ENCODE results near the gene SLC25A33. TPM values are rescaled to one million over a fixed set of nuclear protein-coding genes. Genes with fewer than 3 reads are reported as not detected.

Gene SLC25A33, protein sequence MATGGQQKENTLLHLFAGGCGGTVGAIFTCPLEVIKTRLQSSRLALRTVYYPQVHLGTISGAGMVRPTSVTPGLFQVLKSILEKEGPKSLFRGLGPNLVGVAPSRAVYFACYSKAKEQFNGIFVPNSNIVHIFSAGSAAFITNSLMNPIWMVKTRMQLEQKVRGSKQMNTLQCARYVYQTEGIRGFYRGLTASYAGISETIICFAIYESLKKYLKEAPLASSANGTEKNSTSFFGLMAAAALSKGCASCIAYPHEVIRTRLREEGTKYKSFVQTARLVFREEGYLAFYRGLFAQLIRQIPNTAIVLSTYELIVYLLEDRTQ
- total RNA-seq, result 10 to 100 TPM; 12.8 to 12.9 TPM
- 6.5 TPM for polyA plus RNA-seq

DNA sequence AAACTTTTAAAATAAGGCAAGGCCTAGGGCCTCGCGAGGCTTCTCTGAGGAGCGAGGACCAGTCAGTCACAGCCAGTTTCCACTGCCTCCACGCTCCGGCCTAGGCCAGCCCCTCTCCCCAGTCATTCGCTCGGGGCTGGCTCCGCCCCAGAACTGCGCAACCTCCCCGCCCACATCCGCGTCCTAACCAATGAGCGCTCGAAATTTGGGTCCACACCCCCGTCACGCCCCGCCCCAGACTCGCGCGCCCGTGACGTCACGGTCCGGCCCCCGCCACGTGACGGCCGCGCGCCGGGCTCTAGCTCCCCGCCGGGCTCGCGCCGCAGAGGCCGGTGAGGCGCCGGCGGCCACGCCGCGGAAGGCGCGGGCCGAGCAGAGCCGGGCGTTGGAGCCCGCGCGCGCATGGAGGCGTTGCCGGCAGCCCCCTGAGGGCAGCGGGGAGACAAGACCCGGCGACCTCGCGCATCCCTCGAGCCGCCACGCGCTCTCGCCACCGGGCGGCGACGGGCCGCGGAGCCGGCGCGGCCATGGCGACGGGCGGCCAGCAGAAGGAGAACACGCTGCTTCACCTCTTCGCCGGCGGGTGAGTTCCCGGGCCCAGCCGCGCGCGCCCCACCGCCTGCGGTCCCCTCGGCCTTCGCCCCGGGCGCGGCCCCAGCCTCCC, at the start of gene SLC25A33:
Gene SLC25A33 (plus strand): TSS at position 301 of the 664 bp plus-strand sequence. CDS start 227 bp downstream, at position 528.
- peak within 1 kb of the TSS; percentile 80 to 94 (median 89) for H3K4me3 Mint-ChIP-seq
- ChIA-PET POLR2A (interaction anchor here (0.6 kb wide), 1 partner anchor 76 kb away, joined by 3 read pairs; no protein-coding TSS in a partner anchor), CTCF (no interaction called here)
- H3K36me3 Mint-ChIP-seq, result peaks cover 0 to 2% (median 0%) of the 10 kb centered on the region in 3 donors
- H3K4me1 Mint-ChIP-seq, result peaks cover 26 to 34% (median 32%) of the 10 kb centered on the region in 3 donors
- DNase-seq, result peak; percentile 93 to 97 (median 95)
- H3K4me3 ChIP-seq (ENCODE audit: low read length), result peak within 1 kb of the TSS; percentile 62
- no peaks in the 10 kb centered on the region for H3K27me3 ChIP-seq (ENCODE audit: insufficient read depth, low read length, poor library complexity, severe bottlenecking)
- no peaks in the 10 kb centered on the region for H3K36me3 ChIP-seq (ENCODE audit: insufficient read depth, low read length)
- H3K9me3 ChIP-seq (ENCODE audit: low read length), result no peaks in the 10 kb centered on the region
- no peaks in the 10 kb centered on the region for H3K9me3 Mint-ChIP-seq
- peak within 1 kb of the TSS; percentile 69 for H3K27ac ChIP-seq (ENCODE audit: low read depth, low read length)
- peak within 1 kb of the TSS; percentile 77 to 95 (median 90) for H3K27ac Mint-ChIP-seq
- H3K27me3 Mint-ChIP-seq, result no peaks in the 10 kb centered on the region
- peaks cover 21% of the 10 kb centered on the region for H3K4me1 ChIP-seq (ENCODE audit: insufficient read depth, low read length)

DNA sequence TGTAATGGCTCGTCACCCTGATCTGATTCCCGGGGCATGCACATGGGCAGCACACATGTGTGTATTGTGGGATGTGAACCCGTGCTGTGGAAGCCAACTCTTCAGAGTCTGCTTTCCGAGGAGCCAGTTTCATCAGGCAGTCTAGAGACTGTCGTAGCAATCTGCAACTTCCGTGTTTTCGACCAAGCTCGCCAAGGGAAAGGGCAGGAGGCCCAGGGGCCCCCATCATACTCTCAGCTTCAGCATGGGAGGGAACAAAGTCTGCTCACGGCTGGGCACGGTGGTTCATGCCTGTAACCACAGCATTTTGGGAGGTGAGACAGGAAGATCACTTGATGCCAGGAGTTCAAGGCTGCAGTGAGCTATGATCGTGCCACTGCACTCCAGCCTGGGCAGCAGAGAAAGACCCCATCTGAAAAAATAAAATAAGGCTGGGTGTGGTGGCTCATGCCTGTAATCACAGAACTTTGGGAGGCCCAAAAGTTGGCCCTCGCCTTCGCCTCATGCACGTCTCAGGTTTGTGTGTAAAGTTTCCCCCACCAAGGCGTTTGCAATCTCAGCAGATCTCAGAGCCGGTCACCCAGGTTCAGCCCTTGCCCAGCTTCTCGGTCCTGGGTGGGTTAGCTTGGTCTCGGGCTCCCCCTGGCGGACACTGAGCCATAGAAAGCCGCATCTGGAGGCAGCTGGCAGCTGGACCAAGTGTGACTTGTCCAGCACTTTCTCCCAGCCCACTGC, 48.5 kb upstream of the SLC25A33 start:
- Mint-ChIP-seq H3K4me3 (no peak overlapping the region), H3K4me1 (peaks cover 2 to 8% (median 5%) of the 10 kb centered on the region in 3 donors), H3K9me3 (no peaks in the 10 kb centered on the region), H3K27me3 (peaks cover 8 to 20% of the 10 kb centered on the region in 2 donors), H3K27ac (no peak overlapping the region), H3K36me3 (no peaks in the 10 kb centered on the region)
- H3K27me3 ChIP-seq (ENCODE audit: insufficient read depth, low read length, poor library complexity, severe bottlenecking), result peaks cover 4% of the 10 kb centered on the region
- H3K36me3 ChIP-seq (ENCODE audit: insufficient read depth, low read length), result no peaks in the 10 kb centered on the region
- ChIA-PET CTCF (interaction anchor here (0.5 to 4.7 kb wide), 35 partner anchors 10 to 400 kb away, joined by 3 to 54 read pairs (median 3); partner anchors contain the start of gene H6PD), POLR2A (interaction anchor here (1.0 kb wide), 1 partner anchor 202 kb away, joined by 3 read pairs; no protein-coding TSS in a partner anchor)
- H3K27ac ChIP-seq (ENCODE audit: low read depth, low read length), result no peak overlapping the region
- no peaks in the 10 kb centered on the region for H3K4me1 ChIP-seq (ENCODE audit: insufficient read depth, low read length)
- no peak overlapping the region for H3K4me3 ChIP-seq (ENCODE audit: low read length)
- DNase-seq, result peak; percentile 59 to 83 (median 76)
- H3K9me3 ChIP-seq (ENCODE audit: low read length), result no peaks in the 10 kb centered on the region

DNA sequence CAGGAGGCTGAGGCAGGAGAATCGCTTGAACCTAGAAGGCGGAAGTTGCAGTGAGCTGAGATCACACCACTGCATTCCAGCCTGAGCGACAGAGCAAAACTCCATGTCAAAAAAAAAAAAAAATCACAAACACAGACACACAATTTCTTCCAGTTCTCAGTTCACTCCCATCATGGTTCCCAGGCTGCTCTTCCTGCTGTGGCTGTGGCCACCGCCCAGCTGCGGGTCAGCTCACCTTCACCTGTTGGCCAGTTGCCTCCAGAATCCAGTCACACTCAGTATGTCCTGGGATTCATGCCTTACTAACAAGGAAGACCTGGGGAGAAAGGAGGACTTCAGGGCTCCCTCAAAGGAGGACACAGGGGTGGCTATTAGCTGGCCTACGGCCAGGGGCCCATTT, 45.9 kb upstream of the SLC25A33 start:
- Mint-ChIP-seq H3K4me3 (no peak overlapping the region), H3K4me1 (peaks cover 2 to 10% (median 7%) of the 10 kb centered on the region in 3 donors), H3K36me3 (no peaks in the 10 kb centered on the region), H3K27ac (no peak overlapping the region), H3K9me3 (no peaks in the 10 kb centered on the region), H3K27me3 (peaks cover 9 to 14% of the 10 kb centered on the region in 2 donors)
- DNase-seq, result no peak
- Histone ChIP-seq H3K9me3 (ENCODE audit: low read length) (no peaks in the 10 kb centered on the region), H3K27ac (ENCODE audit: low read depth, low read length) (no peak overlapping the region), H3K4me1 (ENCODE audit: insufficient read depth, low read length) (no peaks in the 10 kb centered on the region), H3K27me3 (ENCODE audit: insufficient read depth, low read length, poor library complexity, severe bottlenecking) (peaks cover 4% of the 10 kb centered on the region), H3K4me3 (ENCODE audit: low read length) (no peak overlapping the region), H3K36me3 (ENCODE audit: insufficient read depth, low read length) (no peaks in the 10 kb centered on the region)
- CTCF ChIA-PET, result interaction anchor here (1.1 to 4.7 kb wide), 3 partner anchors 80 to 206 kb away, joined by 3 to 54 read pairs (median 8); no protein-coding TSS in a partner anchor
- POLR2A ChIA-PET, result interaction anchor here (0.6 kb wide), 1 partner anchor 204 kb away, joined by 3 read pairs; no protein-coding TSS in a partner anchor

DNA sequence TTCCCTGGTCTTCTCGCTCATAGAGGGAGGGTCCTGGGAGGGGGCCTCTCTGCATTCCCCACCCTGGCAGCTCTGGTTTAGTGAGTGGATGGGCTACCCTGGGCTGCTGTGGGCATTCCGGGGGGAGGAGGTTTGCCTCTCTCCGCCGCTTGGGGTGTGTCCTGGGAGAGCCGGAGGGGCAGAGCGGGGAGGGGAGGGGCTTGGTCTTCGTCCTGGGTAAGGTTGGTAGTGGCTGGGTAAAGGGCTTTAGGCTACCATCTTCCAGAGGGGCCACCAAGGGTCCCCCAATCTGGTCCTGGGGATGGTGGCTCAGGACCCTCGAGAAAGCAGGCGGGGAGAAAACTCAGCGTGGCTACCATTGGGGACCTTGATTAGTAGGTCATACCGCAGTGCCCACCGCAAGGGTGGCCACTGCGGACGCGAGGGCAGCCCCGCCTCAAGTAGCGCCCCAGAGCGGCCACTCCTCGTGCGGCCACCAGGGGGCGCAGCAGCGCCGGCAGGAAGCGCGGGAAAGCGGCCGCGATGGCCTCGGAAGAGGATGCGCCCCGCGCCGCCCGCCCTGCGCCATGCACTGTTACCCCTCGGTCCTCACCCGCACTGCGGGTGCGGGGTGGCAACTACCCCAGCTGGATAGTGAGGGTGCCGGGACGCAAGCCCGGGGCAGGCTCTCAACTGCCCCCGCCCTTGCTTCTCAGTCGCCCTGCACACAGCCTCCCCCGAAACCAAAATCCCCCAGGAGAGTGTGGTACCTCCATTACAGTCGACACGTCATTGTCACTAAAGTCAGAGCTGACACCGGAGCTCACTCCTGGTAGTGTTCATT, 44.1 kb upstream of the SLC25A33 start:
- Histone ChIP-seq H3K4me1 (ENCODE audit: insufficient read depth, low read length) (no peaks in the 10 kb centered on the region), H3K27ac (ENCODE audit: low read depth, low read length) (no peak overlapping the region), H3K4me3 (ENCODE audit: low read length) (peak overlapping the region; percentile 16), H3K36me3 (ENCODE audit: insufficient read depth, low read length) (no peaks in the 10 kb centered on the region), H3K9me3 (ENCODE audit: low read length) (no peaks in the 10 kb centered on the region), H3K27me3 (ENCODE audit: insufficient read depth, low read length, poor library complexity, severe bottlenecking) (peaks cover 4% of the 10 kb centered on the region)
- no peak overlapping the region for H3K27ac Mint-ChIP-seq
- no peaks in the 10 kb centered on the region for H3K36me3 Mint-ChIP-seq
- peak overlapping the region in 6 of 7 donors; percentile 47 to 78 (median 72) for H3K4me3 Mint-ChIP-seq
- ChIA-PET POLR2A (no interaction called here), CTCF (interaction anchor here (0.6 to 2.4 kb wide), 13 partner anchors 10 to 316 kb away, joined by 3 to 13 read pairs (median 4); no protein-coding TSS in a partner anchor)
- DNase-seq, result peak; percentile 44 to 72 (median 57)
- peaks cover 2 to 10% (median 7%) of the 10 kb centered on the region in 3 donors for H3K4me1 Mint-ChIP-seq
- peaks cover 7 to 23% of the 10 kb centered on the region in 2 donors for H3K27me3 Mint-ChIP-seq
- H3K9me3 Mint-ChIP-seq, result no peaks in the 10 kb centered on the region

DNA sequence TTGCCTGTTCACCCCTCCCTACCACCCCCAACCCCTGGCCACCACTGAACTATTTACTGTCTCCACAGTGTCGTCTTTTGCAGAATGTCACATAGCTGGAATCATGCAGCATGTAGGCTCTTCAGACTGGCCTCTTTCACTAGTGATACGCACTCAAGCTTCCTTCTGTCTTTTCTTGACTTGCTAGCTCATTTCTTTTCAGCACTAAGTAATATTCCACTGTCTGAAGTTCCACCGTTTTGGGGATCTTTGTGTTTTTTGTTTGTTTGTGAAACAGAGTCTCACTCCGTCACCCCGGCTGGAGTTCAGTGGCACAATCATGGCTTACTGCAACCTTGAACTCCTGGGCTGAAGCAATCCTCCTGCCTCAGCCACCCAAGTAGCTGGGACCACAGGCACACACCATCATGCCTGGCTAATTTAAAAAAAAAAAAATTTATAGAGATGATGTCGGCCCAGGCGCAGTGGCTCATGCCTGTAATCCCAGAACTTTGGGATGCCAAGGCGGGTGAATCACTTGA, 43.4 kb upstream of the SLC25A33 start:
- DNase-seq, result no peak
- no peak overlapping the region for H3K4me3 ChIP-seq (ENCODE audit: low read length)
- no peaks in the 10 kb centered on the region for H3K36me3 Mint-ChIP-seq
- H3K4me3 Mint-ChIP-seq, result no peak overlapping the region
- no peaks in the 10 kb centered on the region for H3K9me3 Mint-ChIP-seq
- ChIA-PET CTCF (interaction anchor here (0.8 to 2.4 kb wide), 11 partner anchors 11 to 260 kb away, joined by 3 to 13 read pairs (median 4); no protein-coding TSS in a partner anchor), POLR2A (no interaction called here)
- no peaks in the 10 kb centered on the region for H3K9me3 ChIP-seq (ENCODE audit: low read length)
- no peaks in the 10 kb centered on the region for H3K4me1 ChIP-seq (ENCODE audit: insufficient read depth, low read length)
- H3K4me1 Mint-ChIP-seq, result peaks cover 2 to 9% (median 7%) of the 10 kb centered on the region in 3 donors
- no peaks in the 10 kb centered on the region for H3K36me3 ChIP-seq (ENCODE audit: insufficient read depth, low read length)
- H3K27ac Mint-ChIP-seq, result no peak overlapping the region
- peaks cover 9 to 26% of the 10 kb centered on the region in 2 donors for H3K27me3 Mint-ChIP-seq
- H3K27me3 ChIP-seq (ENCODE audit: insufficient read depth, low read length, poor library complexity, severe bottlenecking), result peaks cover 4% of the 10 kb centered on the region
- no peak overlapping the region for H3K27ac ChIP-seq (ENCODE audit: low read depth, low read length)

DNA sequence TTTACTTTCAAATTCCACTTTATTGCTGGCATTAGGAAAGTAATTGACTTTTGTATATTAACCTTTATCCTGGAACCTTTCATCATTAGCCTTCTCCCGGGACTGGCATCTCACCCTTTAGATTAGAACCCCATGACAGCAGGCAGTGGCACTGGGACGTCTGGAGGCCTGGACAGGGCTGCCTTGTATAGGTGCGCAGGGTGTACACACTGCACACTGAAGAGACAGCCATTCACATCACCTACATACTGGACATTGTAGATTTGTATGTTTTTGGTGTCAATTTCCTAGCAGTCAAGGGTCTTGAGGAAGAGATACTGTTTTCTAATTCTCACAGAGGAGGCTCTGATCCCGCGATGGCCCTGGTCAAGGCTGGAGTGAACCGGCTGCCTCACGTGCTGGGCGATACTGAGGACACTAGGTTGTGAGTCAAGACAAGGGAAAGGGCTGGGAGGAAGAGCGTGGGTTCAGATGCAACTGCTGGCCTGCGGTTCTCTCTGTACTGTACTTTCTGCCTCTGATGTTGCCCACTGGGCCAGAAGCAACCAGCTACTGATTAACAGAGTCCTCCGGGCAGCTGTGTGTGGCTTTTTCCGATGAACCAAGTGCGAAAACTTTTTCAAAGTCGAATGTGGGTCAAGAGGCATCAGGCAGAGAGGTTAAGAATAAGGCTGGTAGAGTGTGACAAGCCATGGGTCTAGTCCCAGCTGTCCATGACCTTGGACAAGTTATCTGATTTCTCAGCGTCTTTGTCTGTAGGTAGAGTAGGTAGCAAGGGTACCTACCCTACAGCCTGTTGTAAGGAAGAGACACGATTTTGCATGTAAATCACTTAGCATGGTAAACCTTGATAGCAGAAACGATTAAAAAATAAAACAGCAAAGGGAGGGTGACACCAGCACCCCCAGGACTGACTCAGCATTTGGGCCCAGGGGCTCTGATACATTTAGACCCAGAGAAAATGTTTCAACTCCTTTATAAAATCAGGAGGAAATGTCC, 38.2 kb upstream of the SLC25A33 start:
- H3K9me3 ChIP-seq (ENCODE audit: low read length), result no peaks in the 10 kb centered on the region
- CTCF ChIA-PET, result no interaction called here
- Mint-ChIP-seq H3K9me3 (no peaks in the 10 kb centered on the region), H3K27ac (no peak overlapping the region), H3K4me3 (no peak overlapping the region), H3K4me1 (no peaks in the 10 kb centered on the region), H3K27me3 (peaks cover 7 to 20% of the 10 kb centered on the region in 2 donors), H3K36me3 (no peaks in the 10 kb centered on the region)
- H3K27ac ChIP-seq (ENCODE audit: low read depth, low read length), result no peak overlapping the region
- H3K27me3 ChIP-seq (ENCODE audit: insufficient read depth, low read length, poor library complexity, severe bottlenecking), result no peaks in the 10 kb centered on the region
- POLR2A ChIA-PET, result no interaction called here
- no peaks in the 10 kb centered on the region for H3K4me1 ChIP-seq (ENCODE audit: insufficient read depth, low read length)
- DNase-seq, result no peak
- H3K36me3 ChIP-seq (ENCODE audit: insufficient read depth, low read length), result no peaks in the 10 kb centered on the region
- H3K4me3 ChIP-seq (ENCODE audit: low read length), result no peak overlapping the region

Measured in CD8-positive, alpha-beta memory T cell (primary cell).